GM21515 (cell line): ENCODE measurements around the gene F2RL3.

Source experiments
- ATAC-seq: cut with Tn5 transposase; IDR thresholded peaks from one replicate; pipeline ENCODE4 v1.9.1; 2021; ENCODE audit not compliant: unreplicated experiment

F2RL3 gene

GRCh38 chr19:16892868-16893685 lies 4.3 kb downstream of the F2RL3 start:
- ATAC-seq = no peak

GRCh38 chr19:16893686-16893989 lies 4.8 kb downstream of the F2RL3 start:
- no peak for ATAC-seq

GRCh38 chr19:16894080-16894479 lies 5.3 kb downstream of the F2RL3 start:
- no peak for ATAC-seq

- ATAC-seq = no peak
Observed at GRCh38 chr19:16895467-16896145, 6.8 kb downstream of the F2RL3 start.

- ATAC-seq = peak; percentile 34
Observed at GRCh38 chr19:16896146-16897028, 7.6 kb downstream of the F2RL3 start.

GRCh38 chr19:16897029-16897855 lies 8.4 kb downstream of the F2RL3 start:
- peak; percentile 45 for ATAC-seq

GRCh38 chr19:16897856-16898161 lies 9.0 kb downstream of the F2RL3 start:
- ATAC-seq = no peak

- ATAC-seq = no peak
Observed at GRCh38 chr19:16898361-16899015, 9.7 kb downstream of the F2RL3 start.

GRCh38 chr19:16899566-16900075 lies 10.8 kb downstream of the F2RL3 start:
- no peak for ATAC-seq

- no peak for ATAC-seq
Observed at GRCh38 chr19:16901491-16902175, 12.8 kb downstream of the F2RL3 start.

- no peak for ATAC-seq
Observed at GRCh38 chr19:16902545-16902944, 13.7 kb downstream of the F2RL3 start.

- no peak for ATAC-seq
Observed at GRCh38 chr19:16903347-16903746, 14.5 kb downstream of the F2RL3 start.

- no peak for ATAC-seq
Observed at GRCh38 chr19:16904599-16904998, 15.8 kb downstream of the F2RL3 start.

- no peak for ATAC-seq
Observed at GRCh38 chr19:16908759-16909158, 20.0 kb downstream of the F2RL3 start.

- ATAC-seq = no peak
Observed at GRCh38 chr19:16911046-16911445, 22.2 kb downstream of the F2RL3 start.

- ATAC-seq = no peak
Observed at GRCh38 chr19:16912780-16913179, 24.0 kb downstream of the F2RL3 start.

GRCh38 chr19:16914421-16914820 lies 25.6 kb downstream of the F2RL3 start:
- no peak for ATAC-seq

- no peak for ATAC-seq
Observed at GRCh38 chr19:16915135-16915534, 26.3 kb downstream of the F2RL3 start.

GRCh38 chr19:16915734-16916133 lies 26.9 kb downstream of the F2RL3 start:
- no peak for ATAC-seq

GRCh38 chr19:16917401-16917800 lies 28.6 kb downstream of the F2RL3 start:
- no peak for ATAC-seq
